GM12865 (cell line): ENCODE results near the gene ADAMTS18.

ENCODE experiments used
- DNase-seq: peaks from one replicate; pipeline ENCODE4 v3.0.0; 2010; ENCODE audit warnings: low read depth
- H3K4me3 ChIP-seq: 2 replicates; pipeline ENCODE4 v1.5.1; 2011; ENCODE audit warnings: mild to moderate bottlenecking, low read depth, low read length, control low read depth
- TF ChIP-seq, protein P1 (sequence below): IDR thresholded peaks from 2 replicates; pipeline ENCODE4 v1.5.1; 2011; ENCODE audit warnings: low read length, control low read depth, low read depth, inconsistent platforms; ENCODE audit not compliant: insufficient read depth; ENCODE audit errors: missing control alignments

Gene ADAMTS18

DNA sequence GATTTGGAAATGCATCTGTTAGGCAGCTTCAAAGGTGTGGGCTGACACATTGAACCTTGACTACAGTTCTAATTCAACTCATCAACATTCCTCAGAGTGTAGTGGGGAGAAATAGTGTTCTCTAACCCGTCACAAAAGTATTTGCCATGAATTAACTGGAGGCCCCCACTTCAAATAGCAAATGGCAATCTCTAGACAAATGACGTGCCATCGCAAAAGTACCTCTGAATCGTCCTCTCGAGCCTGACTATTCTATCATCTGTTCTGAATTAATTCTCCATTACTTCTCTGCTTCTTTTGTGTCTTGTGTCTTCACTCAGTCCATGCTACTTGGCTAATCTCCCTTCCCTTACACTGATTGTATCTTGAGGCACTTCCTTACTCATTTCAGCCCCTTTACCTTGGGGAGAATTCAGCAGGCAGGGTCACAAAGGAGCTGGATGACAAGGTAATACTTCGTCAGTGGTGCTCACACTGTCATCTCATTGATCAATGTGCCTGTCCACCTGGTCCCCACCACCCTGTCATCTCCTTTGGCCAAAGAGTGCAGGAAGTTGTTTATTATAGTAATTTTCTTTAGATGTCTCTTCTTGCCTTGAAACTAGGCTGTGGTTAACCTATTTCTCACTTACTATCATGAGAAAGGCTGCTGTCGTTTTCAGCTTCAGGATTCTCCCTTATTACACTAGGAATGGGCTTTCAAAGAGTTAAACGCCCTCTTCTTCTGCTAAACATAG lies 127.2 kb downstream of the ADAMTS18 start:
- H3K4me3 ChIP-seq, result no peak overlapping the region
- no peak for DNase-seq
- TF ChIP-seq, protein P1, sequence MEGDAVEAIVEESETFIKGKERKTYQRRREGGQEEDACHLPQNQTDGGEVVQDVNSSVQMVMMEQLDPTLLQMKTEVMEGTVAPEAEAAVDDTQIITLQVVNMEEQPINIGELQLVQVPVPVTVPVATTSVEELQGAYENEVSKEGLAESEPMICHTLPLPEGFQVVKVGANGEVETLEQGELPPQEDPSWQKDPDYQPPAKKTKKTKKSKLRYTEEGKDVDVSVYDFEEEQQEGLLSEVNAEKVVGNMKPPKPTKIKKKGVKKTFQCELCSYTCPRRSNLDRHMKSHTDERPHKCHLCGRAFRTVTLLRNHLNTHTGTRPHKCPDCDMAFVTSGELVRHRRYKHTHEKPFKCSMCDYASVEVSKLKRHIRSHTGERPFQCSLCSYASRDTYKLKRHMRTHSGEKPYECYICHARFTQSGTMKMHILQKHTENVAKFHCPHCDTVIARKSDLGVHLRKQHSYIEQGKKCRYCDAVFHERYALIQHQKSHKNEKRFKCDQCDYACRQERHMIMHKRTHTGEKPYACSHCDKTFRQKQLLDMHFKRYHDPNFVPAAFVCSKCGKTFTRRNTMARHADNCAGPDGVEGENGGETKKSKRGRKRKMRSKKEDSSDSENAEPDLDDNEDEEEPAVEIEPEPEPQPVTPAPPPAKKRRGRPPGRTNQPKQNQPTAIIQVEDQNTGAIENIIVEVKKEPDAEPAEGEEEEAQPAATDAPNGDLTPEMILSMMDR, result no peak

DNA sequence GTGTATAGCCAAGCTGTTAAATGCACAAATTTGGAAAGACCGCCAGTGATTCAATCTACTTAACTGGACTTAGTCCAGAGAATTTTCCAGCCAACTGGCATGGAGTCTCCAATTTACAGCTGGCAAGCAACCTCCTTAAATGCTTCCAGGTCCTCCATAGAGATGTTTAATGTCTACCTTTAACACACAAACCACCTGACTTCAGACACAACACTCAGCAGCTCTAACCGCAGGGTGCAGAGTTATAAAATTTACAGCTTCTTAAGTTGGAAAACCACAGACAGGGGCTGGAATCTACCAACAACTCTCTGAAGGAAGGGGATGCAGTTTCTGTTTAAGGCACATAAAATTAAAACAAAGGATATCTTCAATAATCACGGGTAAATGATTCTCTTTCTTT lies 128.8 kb downstream of the ADAMTS18 start:
- TF ChIP-seq, protein P1, result no peak
- DNase-seq, result no peak
- H3K4me3 ChIP-seq, result no peak overlapping the region

DNA sequence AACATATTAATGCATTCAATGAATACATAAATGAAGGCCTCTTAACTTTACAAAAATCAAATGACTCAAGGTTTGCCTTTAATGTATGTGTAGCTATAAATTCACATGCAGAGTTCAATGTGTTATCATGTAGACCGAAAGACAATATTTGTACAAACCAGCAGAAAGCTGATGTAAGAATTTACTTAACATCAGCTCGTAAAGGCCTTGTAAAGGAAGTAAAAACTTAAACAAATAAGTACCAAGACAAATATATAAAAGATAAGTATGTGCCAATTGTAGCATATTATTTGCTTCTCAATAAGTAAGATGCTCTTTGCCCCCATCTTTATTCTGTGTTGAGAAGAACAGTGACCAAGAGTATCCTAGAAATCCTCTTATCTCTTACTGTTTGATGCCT lies 130.0 kb downstream of the ADAMTS18 start:
- TF ChIP-seq, protein P1, result no peak
- no peak overlapping the region for H3K4me3 ChIP-seq
- no peak for DNase-seq

DNA sequence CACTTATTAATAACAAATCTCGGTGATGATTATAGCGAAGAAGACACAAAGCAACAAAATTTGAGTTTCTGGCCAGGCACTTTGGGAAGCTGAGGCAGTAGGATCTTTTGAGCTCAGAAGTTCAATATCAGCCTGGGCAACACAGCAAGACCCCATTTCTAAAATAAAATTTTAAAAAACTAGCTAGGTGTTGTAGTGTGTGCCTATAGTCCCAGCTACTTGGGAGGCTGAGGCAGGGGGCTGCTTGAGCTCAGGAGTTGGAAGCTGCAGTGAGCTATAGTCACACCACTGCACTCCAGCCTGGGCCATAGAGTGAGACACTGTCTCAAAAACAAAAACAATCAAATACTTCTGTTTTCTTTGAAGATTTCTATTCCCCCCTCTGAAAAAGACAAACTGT lies 130.7 kb downstream of the ADAMTS18 start:
- DNase-seq, result no peak
- TF ChIP-seq, protein P1, result no peak
- no peak overlapping the region for H3K4me3 ChIP-seq

DNA sequence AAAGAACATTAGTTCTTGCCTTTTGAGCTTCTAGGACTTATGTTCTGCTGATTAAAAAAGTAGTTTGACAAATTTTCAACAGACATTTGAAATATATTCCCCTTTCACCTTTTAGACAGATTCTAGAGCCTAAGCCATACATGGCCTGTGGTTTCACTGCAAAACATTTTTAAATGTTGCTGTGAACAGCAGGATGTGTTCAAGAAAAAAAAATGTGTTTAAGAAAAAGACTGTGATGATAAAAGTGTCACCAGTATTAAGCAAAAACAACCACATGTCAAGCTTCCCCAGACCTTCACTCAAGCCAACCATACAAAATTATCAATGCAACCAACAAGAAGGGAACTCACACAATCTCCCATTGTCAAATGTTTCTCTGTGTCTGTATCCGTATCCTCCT lies 132.2 kb downstream of the ADAMTS18 start:
- no peak overlapping the region for H3K4me3 ChIP-seq
- TF ChIP-seq, protein P1, result no peak
- DNase-seq, result no peak

DNA sequence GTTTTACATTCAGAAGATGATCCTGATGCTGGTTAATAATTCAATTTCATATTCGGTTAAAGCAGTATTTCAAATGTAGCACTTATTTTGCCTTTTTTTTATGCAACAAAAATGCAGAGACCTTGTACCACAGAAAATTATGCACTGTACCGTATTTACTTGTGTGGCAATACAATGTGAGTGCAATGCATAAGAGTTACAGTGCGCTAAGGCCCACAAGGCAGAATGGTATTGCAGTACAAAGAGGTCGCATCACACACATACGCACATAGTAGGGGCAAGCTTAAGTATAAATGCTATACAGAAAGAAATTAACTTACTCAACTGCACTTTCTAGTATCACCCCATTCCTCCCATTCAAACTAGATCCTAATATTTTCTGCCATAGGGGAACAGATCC lies 132.6 kb downstream of the ADAMTS18 start:
- TF ChIP-seq, protein P1, result no peak
- no peak for DNase-seq
- no peak overlapping the region for H3K4me3 ChIP-seq

DNA sequence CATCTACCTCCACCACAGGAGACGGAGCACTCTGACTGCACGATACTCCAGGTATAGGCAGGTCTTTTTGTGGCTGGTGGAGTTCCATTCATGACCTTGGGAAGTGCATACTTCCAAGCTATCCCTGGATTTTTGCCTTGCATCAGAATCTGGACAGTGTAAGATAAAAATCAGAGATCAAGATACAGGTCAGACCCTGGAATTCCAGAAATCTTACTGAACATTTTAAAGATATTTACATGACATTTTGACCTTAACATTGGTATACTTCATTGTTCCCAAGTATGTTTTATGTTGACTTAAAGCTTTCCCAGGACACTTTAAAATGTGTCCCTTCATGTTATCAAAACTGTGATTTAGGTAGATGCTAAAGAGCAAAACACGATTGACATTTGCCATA lies 134.6 kb downstream of the ADAMTS18 start:
- TF ChIP-seq, protein P1, result no peak
- no peak for DNase-seq
- no peak overlapping the region for H3K4me3 ChIP-seq
